Measurements from ENCODE around the gene KRTAP13-2. TPM values are rescaled to one million over a fixed set of nuclear protein-coding genes. Genes with fewer than 3 reads are reported as not detected.

The KRTAP13-2 gene
- total RNA-seq, 1 experiment from 2014 or later = not detected

- Histone ChIP-seq H3K79me2 (ENCODE audit: insufficient read depth, low read length) (no peaks in the 10 kb centered on the region), H2BK12ac (ENCODE audit: insufficient read length, low read depth, low read length) (no peak overlapping the region), H3K56ac (ENCODE audit: insufficient read length, low read depth, low read length) (no peak overlapping the region), H3K27me3 (ENCODE audit: insufficient read depth, low read length) (no peaks in the 10 kb centered on the region), H2BK15ac (ENCODE audit: low read depth, low read length) (no peak overlapping the region), H3K4ac (ENCODE audit: low read depth, low read length) (no peak overlapping the region), H3K23ac (ENCODE audit: insufficient read length, low read depth, low read length) (no peak overlapping the region), H2BK120ac (ENCODE audit: low read depth, low read length, poor library complexity, severe bottlenecking) (no peak overlapping the region), H3K27ac (ENCODE audit: insufficient read length, low read depth, low read length) (no peak overlapping the region), H3K18ac (ENCODE audit: insufficient read length, low read depth, low read length) (no peak overlapping the region), H3K23me2 (ENCODE audit: insufficient read length, low read depth, low read length, poor library complexity, severe bottlenecking) (no peaks in the 10 kb centered on the region), H2AK5ac (ENCODE audit: insufficient read length, low read length) (no peak overlapping the region), H3K4me2 (ENCODE audit: insufficient read depth, insufficient read length, low read length) (no peak overlapping the region), H3K4me1 (ENCODE audit: insufficient read depth, low read length) (no peaks in the 10 kb centered on the region), H4K20me1 (ENCODE audit: control insufficient read depth, insufficient read depth, insufficient read length) (no peaks in the 10 kb centered on the region), H4K5ac (ENCODE audit: insufficient read length, low read depth, low read length) (no peak overlapping the region), H3K9me3 (ENCODE audit: control insufficient read depth, low read depth, low read length) (no peaks in the 10 kb centered on the region), H3T11ph (ENCODE audit: low read length) (no peak overlapping the region), H2AFZ (ENCODE audit: low read length) (no peak overlapping the region), H3K79me1 (ENCODE audit: insufficient read depth, low read depth, low read length, poor library complexity, severe bottlenecking) (no peaks in the 10 kb centered on the region), H3K9ac (ENCODE audit: extremely low read depth, insufficient read length, low read length) (no peak overlapping the region), H2BK20ac (ENCODE audit: low read depth, low read length, poor library complexity, severe bottlenecking) (no peak overlapping the region), H4K91ac (ENCODE audit: insufficient read length, low read depth, low read length) (no peak overlapping the region), H4K8ac (replicated peaks; ENCODE audit: insufficient read length, low read depth, low read length) (no peak overlapping the region), H2BK5ac (ENCODE audit: insufficient read length, low read length) (no peak overlapping the region), H3K14ac (ENCODE audit: insufficient read depth, low read length) (no peak overlapping the region)
- H3K4me3 Mint-ChIP-seq = no peak overlapping the region
- H3K9me3 Mint-ChIP-seq = peaks cover 12 to 15% of the 10 kb centered on the region in 2 experiments; a peak in 4 of 5 replicates
- no peak for DNase-seq
- no peak overlapping the region for H3K27ac Mint-ChIP-seq
- H3K36me3 Mint-ChIP-seq (ENCODE audit: insufficient read depth in 1 of 3, low read depth in 3 of 3) = peaks cover 0 to 10% (median 5%) of the 10 kb centered on the region in 3 experiments; a peak in 4 of 7 replicates
- TF ChIP-seq, protein P1, sequence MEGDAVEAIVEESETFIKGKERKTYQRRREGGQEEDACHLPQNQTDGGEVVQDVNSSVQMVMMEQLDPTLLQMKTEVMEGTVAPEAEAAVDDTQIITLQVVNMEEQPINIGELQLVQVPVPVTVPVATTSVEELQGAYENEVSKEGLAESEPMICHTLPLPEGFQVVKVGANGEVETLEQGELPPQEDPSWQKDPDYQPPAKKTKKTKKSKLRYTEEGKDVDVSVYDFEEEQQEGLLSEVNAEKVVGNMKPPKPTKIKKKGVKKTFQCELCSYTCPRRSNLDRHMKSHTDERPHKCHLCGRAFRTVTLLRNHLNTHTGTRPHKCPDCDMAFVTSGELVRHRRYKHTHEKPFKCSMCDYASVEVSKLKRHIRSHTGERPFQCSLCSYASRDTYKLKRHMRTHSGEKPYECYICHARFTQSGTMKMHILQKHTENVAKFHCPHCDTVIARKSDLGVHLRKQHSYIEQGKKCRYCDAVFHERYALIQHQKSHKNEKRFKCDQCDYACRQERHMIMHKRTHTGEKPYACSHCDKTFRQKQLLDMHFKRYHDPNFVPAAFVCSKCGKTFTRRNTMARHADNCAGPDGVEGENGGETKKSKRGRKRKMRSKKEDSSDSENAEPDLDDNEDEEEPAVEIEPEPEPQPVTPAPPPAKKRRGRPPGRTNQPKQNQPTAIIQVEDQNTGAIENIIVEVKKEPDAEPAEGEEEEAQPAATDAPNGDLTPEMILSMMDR (conservative IDR thresholded peaks at IDR 0.05) = no peak
- no peaks in the 10 kb centered on the region for H3K27me3 Mint-ChIP-seq (ENCODE audit: low read depth)
- peaks cover 5 to 8% of the 10 kb centered on the region in 2 experiments; a peak in 3 of 4 replicates for H3K4me1 Mint-ChIP-seq
These were observed 45.7 kb downstream of the KRTAP13-2 start for GRCh38 chr21:30326390-30326789.

Small RNA genes within 50 kb of the gene (microRNA-seq; reads per million reads assigned to microRNA genes)
- gene MIR4327 (ENCODE audit: borderline microRNAs expressed) = not detected

Other genes starting within 250 kb of the KRTAP13-2 start
- not detected in 2 replicates for gene CLDN17, start 205.5 kb downstream of the KRTAP13-2 start, total RNA-seq (2021)
- gene CLDN8, start 156.2 kb downstream of the KRTAP13-2 start, total RNA-seq (2021) = not detected in 2 replicates
- gene KRTAP24-1, start 89.3 kb downstream of the KRTAP13-2 start, total RNA-seq (2021) = not detected in 2 replicates
- not detected in 2 replicates for gene KRTAP25-1, start 82.8 kb downstream of the KRTAP13-2 start, total RNA-seq (2021)
- gene KRTAP26-1, start 52.0 kb downstream of the KRTAP13-2 start, total RNA-seq (2021) = not detected in 2 replicates
- gene KRTAP27-1, start 34.6 kb downstream of the KRTAP13-2 start, total RNA-seq (2021) = not detected in 2 replicates
- gene KRTAP23-1, start 23.7 kb downstream of the KRTAP13-2 start, total RNA-seq (2021) = not detected in 2 replicates
- gene KRTAP13-1, start 23.8 kb upstream of the KRTAP13-2 start, total RNA-seq (2021) = not detected in 2 replicates
- not detected in 2 replicates for gene KRTAP13-3, start 53.7 kb upstream of the KRTAP13-2 start, total RNA-seq (2021)
- gene KRTAP13-4, start 57.9 kb upstream of the KRTAP13-2 start, total RNA-seq (2021) = 0.39 and 0.68 TPM in 2 replicates
- gene KRTAP15-1, start 68.0 kb upstream of the KRTAP13-2 start, total RNA-seq (2021) = not detected in 2 replicates
- not detected in 2 replicates for gene KRTAP19-1, start 108.1 kb upstream of the KRTAP13-2 start, total RNA-seq (2021)
- not detected in 2 replicates for gene KRTAP19-2, start 115.2 kb upstream of the KRTAP13-2 start, total RNA-seq (2021)
- gene KRTAP19-3, start 119.7 kb upstream of the KRTAP13-2 start, total RNA-seq (2021) = not detected in 2 replicates
- gene KRTAP19-4, start 124.9 kb upstream of the KRTAP13-2 start, total RNA-seq (2021) = not detected in 2 replicates
- not detected in 2 replicates for gene KRTAP19-5, start 129.9 kb upstream of the KRTAP13-2 start, total RNA-seq (2021)
- gene KRTAP19-6, start 169.6 kb upstream of the KRTAP13-2 start, total RNA-seq (2021) = not detected in 2 replicates
- not detected in 2 replicates for gene KRTAP19-7, start 189.0 kb upstream of the KRTAP13-2 start, total RNA-seq (2021)
- not detected in 2 replicates for gene KRTAP22-2, start 218.1 kb upstream of the KRTAP13-2 start, total RNA-seq (2021)
- gene KRTAP6-3, start 220.2 kb upstream of the KRTAP13-2 start, total RNA-seq (2021) = not detected in 2 replicates
- not detected in 2 replicates for gene KRTAP6-2, start 226.6 kb upstream of the KRTAP13-2 start, total RNA-seq (2021)
- gene KRTAP22-1, start 228.8 kb upstream of the KRTAP13-2 start, total RNA-seq (2021) = not detected in 2 replicates
- not detected in 2 replicates for gene KRTAP6-1, start 241.7 kb upstream of the KRTAP13-2 start, total RNA-seq (2021)
- gene KRTAP20-1, start 244.2 kb upstream of the KRTAP13-2 start, total RNA-seq (2021) = not detected in 2 replicates
- not detected in 2 replicates for gene KRTAP20-4, start 248.4 kb upstream of the KRTAP13-2 start, total RNA-seq (2021)